Tongue (tissue), 2 donors: ENCODE results near the gene RBM12. TPM values are rescaled to one million over a fixed set of nuclear protein-coding genes. Genes with fewer than 3 reads are reported as not detected.

ENCODE experiments used
- DNase-seq: peaks from one replicate; pipeline ENCODE4 v3.0.0-alpha.2; 2015
- total RNA-seq: library from RNA; depleted of rRNA; stranded (reverse); fragments of >200 nt; gene quantifications from one replicate; pipeline ENCODE4 v1.2.3, GENCODE V29; 2014

RBM12 gene
- total RNA-seq, 1 donor from 2014 or later, result 52.1 TPM

DNA sequence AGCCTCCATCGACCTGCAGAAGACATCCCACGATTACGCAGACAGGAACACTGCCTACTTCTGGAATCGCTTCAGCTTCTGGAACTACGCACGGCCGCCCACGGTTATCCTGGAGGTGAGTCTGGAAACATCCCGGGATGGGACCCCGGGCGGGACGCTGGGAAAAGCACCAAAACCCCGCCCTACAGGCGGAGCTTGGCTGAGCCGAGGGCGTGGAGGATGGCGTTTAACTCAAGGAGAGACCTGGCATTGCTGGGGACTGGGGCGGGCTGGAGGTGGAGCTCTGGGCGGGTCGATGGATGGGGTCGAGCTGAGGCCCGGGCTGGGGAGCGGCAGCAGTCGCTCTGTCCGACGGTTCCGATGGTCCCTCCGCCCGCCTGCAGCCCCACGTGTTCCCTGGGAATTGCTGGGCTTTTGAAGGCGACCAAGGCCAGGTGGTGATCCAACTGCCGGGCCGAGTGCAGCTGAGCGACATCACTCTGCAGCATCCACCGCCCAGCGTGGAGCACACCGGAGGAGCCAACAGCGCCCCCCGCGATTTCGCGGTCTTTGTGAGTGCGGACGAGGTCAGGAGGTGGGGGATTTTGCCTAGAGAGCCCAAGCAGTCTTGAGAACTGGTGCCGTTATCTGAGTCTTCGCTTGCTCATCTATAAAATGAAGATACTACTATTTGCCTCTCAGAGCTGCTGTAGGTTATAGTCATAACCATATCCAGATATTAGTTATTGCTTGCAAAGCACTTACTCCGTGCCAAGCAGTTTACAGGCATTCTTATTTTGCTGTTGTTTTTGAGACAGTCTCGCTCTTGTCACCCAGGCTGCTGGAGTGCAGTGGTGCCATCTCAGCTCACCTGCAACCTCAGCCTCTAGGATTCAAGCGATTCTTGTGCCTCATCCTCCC lies 45.3 kb downstream of the RBM12 start:
- peak; percentile 87 for DNase-seq

DNA sequence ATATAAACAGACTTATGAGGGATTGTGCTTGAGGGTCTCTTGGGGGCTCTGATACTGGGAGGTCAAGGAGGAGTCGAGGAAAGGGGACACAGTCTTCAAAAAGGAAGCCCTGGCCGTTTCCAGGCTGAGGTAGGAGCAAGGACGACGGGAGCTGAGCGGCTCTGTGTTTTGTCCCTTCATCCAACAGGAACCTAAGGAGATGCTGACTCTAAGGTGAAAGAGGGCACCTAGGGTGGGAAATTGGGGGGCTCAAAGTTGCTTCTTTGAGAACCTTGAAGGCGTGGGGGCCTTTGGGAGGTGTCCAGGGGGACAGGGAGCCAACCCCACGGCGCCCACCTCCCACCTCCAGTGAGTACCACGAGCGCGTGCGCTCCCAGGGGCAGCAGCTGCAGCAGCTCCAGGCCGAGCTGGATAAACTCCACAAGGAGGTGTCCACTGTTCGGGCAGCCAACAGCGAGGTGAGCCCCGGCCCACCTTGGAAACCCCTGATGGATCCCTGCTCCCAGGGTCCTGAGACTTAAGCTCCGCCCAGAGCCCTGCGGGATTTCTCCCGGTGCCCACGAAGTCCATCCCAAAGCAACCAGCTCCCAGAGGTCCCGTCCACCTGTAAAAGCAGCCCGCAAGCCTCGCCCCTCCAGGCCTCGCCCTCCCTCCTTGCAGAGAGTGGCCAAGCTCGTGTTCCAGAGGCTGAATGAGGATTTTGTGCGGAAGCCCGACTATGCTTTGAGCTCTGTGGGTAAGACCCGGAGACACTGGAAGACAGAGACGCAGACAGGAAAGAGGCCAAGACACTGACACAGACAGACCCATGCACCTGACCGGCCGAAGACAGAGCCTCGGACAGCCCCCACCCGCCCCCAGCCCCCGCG lies 46.2 kb downstream of the RBM12 start:
- peak; percentile 43 for DNase-seq

DNA sequence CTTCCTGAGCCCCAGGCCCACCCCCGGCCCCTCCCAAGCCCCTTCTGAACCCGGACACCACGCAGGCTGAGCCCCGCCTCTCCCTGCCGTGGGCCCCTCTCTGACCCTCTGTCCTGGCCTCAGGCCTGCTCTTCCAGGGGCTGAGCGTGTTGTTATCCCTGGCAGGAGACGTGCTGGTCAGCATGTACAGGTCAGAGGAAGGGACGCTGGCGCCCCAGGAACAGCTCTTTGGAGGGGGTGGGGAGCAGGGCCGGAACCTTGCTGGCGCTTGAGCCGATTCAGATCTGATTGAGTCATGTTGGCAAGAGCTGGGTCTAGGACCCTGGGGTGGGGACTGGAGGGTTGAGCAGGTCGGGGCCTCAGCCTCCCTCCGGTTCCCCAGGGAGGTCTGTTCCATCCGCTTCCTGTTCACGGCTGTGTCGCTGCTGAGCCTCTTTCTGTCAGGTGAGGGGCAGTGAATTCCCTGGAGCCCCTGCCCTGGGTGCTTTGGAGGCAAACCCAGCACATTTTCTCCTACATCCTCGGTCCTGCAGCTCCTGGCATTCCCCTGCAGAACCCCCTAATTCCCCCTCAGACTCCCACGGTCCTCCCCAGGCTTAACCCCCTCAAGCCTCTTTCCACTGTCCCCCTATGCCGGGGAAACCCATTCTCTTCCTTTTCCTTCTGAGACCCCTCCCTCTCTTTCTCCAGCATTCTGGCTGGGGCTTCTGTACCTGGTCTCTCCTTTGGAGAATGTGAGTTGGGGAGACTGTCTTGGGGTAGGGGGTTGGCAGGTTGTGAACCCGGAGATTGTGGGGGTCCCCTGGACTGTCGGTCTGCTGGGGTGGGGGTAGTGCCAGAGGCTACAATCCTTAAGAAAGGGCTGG lies 47.1 kb downstream of the RBM12 start:
- peak; percentile 45 for DNase-seq

DNA sequence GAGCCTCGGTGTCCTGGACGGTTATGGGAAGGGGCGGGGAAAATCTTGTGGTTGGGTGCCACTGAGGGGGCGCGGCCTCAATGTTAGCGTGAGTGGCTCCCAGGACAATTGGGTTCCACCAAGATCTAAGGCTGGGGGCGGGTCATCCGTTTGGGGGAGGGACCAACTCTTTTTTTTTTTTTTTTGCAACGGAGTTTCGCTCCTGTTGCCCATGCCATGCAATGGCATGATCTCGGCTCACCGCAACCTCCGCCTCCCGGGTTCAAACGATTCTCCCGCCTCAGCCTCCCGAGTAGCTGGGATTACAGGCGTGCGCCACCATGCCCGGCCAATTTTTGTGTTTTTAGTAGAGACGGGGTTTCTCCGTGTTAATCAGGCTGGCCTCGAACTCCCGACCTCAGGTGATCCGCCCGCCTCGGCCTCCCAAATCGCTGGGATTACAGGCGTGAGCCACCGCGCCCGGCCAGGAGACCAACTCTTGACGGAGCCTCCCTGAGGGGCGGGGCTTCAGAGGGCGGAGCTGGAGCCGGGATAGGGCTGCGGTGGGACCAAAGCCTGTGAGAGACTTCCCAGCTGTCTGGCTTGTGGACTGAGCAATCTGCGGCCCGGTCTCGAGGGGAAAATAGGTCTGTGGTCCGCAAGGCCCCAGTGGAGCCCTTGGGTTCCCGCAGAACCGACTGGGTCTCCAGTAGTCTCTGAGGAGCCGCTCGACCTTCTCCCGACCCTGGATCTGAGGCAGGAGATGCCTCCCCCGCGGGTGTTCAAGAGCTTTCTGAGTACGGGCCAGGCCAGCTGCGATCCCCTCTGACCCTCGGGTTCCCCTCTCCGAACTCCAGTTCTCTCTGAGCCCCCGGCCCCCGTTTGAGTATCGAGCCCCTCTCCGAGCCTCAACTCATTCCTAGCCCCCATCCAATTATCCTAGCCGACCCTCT lies 48.0 kb downstream of the RBM12 start:
- DNase-seq, result peak; percentile 77

DNA sequence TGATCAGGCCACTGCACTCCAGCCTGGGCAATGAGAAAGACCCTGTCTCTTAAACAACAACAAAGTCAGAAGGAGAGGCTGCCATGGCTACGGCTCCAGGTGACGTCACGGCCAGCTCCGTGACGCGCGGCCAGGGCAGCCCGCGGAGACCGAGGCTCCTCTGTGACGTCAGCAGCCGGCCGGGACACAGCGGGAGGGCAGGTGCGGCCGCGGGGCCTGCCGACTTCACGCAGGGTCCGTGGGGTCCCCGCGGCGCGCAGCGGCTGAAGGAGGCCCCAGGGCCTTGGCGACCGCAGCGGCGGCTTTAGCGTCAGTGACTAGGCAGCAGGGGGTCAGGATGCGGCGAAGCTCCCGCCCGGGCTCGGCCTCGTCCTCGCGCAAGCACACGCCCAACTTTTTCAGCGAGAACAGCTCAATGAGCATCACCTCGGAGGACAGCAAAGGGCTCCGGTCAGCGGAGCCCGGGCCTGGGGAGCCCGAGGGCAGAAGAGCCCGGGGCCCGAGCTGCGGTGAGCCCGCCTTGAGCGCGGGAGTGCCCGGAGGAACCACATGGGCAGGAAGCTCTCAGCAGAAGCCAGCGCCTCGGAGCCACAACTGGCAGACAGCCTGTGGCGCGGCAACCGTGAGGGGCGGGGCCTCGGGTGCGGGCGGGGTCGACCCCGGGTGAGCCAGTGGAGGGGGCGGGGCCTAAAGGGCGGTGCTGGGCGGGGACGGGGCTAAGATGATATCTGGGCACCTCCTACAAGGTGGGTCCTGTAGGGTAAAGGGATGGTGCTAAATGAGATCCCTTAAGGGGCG lies 48.8 kb downstream of the RBM12 start, which contains the start of gene SPAG4:
SPAG4 (plus strand) TSS at position 163 of the 798 bp plus-strand sequence; CDS start at position 338, 175 bp downstream.
- peak; percentile 95 for DNase-seq

DNA sequence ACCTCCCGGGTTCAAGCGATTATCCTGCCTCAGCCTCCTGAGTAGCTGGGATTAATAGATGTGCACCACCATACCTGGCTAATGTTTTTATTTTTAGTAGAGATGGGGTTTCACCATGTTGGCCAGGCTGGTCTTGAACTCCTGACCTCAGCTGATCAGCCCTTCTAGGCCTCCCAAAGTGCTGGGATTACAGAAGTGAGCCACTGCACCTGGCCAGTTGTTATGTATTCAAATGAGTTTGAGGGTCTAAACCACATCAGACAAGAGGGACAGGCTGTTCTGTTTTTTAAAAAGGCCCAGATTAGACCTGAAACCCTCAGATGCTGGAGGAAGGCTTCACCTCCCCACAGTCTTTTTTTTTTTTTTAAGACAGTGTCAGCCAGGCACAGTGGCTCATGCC lies 53.2 kb downstream of the RBM12 start:
- DNase-seq, result no peak

DNA sequence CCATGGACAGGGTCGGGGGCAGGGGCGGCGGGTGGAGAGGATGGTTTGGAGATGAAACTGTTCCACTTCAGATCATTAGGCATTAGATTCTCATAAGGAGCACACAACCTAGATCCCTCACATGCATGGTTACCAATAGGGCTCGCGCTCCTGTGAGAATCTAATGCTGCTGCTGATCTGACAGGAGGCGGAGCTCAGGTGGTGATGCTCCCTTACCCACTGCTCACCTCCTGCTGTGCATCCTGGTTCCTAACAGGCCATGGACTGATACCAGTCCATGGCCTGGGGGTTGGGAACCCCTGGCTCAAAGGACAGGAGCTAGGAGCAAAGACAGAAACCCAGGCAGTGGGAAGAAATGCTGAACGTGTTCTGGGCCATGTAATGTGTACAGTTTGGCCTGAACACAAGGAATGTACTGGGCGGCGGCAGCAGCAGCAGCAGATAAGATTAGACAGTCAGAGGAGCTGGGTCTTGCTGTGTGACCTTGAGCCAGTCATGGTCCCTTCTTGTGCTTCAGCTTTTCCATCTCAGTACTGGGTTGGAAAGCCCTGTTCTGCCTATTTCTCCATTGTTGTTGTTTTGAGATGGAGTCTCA lies 53.8 kb downstream of the RBM12 start:
- DNase-seq, result no peak

DNA sequence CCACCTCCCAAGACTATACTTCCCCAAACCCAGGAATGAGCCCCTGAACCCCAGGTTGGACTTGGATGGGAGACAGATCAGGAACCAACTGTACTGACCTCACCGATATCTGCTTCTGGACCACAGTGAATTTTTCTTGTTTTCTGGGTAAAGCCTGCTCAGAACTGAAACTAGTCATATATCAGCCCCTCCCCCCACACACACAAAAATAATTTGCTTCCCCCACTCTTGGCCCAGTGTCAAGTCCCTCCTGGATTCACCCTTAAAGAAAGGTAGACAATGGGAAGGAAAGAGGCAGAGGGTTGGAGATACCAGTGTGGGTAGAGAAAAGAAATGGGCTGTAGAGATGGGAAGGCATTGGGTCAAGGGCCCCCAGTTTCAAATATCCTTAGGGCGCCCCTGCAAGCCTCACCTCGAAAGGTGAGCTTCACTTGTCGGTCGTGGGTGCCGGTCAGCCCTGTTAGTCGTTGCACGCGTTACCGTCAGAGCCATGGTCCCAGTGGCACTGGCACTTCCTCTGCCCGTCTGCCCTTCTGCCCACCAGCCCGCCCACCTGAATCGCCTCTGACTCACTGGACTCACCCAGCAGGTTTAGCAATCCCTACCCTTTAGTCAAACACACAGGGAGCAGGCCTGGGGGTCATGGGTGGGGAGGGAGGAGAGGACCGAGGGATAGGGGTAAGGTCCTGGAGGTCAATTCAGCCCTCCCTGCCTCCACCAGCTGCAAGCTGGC lies 57.5 kb downstream of the RBM12 start:
- no peak for DNase-seq

DNA sequence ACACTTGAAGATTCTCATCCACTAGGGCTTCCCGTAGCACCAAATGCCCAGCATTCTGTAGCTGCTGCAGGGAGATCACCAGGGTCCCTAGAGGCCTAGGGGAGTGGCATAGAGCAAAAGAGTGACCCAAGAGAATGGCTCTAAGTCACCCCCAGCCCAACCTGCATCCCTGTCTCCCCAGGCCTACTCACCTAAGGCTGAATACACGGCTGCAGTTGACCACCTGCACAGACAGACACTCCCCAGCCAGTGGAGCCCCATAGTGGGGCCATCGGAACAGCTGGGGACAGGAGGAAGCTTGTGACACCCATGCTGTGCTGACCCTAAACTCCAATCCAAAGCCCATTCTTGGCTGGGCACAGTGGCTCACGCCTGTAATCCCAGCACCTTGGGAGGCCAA lies 58.6 kb downstream of the RBM12 start:
- no peak for DNase-seq

DNA sequence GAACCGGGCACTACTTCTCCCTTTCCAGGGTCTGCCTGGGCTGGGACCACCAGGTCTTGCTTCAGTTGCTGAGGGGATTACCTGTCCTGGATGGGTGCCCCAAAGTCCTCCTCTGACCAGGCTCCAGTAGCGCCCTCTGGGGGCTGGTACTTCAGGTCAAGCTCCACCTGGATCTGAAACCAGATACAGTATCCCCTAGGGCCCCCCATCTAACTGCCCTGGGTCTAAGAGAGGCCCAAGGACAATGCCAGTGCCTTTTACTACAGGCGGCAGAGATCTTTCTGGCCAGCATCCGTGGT lies 60.3 kb downstream of the RBM12 start:
- DNase-seq, result no peak

DNA sequence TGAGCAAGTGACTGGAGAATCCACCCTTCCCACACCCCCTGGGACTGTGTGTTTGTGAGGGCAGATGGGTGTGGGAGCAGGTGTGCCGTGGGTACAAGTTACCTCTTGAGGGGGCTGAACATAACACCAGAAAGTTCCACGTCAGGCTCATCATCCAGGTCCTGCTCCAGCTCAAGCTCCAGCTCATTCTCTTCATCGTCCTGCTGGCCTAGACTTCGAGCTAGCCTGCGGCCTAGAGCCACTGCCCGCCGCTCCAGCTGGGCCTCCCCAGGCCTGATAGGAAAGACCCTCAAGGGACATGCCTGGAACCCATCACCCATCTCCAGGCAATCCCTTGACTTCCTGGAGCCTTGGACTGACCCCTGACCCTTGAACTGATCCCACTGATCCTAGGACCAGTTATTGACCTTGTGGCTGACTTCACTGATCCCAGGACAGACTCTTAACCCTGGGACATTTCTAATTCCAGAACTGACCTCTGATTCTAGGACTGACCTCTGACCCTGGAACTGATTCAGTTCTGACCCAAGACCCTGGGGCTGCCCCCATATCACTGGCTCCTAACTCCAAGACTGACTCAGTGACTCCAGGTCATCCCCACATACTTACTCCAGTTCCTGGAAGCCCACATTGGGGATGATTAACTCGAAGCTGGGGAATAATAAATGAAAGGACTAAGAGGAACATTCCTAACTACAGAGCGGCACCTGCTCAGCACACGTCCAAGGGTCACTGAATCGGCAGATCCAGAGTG lies 60.8 kb downstream of the RBM12 start:
- no peak for DNase-seq

DNA sequence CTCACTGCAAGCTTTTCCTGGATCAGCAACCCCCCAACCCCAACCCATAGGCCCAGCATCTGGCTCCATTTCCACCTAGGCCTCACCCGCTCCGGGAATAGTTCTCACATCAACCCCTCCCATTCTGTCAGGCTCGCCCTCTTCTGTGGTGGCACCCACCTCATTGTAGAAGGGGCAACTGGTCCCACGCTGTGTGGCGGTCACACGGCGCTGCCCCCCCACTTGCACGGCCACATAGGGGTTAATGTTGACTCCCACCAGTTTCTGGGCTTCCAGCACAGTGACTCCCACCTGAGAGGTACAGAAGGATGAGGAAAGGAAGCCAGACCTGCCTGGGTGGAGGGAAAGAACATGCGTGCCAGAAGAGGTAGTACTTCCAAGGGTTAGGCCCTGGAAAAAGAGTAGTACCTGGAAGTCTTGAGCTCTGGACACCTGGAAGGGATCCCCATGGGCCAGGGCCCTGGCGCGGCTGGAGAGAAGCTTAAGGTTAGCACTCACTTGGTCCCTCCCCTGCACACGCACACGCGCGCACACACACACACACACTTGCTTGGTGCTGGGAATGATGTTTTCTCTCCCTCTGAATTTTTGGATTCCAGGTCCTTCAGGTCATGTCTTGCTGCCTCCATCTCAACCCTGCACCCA lies 61.7 kb downstream of the RBM12 start:
- DNase-seq, result no peak

DNA sequence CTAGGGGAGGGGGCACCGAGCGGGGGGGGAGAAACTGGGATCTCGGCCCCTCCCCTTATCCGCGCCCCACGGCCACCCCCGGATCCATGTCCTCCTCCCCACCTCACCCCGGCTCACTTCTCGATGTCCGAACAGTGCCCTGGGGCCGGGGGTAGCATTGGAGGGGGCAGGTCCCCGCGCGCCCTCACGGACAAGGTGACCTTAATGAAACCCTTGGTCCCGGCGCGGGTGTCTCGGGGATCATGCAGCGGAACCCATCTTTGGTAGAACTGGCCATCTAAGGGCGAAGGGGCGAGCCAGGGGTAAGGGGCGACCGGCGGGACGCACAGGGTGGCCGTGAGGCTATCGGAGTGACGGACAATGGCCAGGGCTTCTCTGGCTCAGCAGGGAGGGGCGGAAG lies 62.7 kb downstream of the RBM12 start:
- DNase-seq, result no peak

DNA sequence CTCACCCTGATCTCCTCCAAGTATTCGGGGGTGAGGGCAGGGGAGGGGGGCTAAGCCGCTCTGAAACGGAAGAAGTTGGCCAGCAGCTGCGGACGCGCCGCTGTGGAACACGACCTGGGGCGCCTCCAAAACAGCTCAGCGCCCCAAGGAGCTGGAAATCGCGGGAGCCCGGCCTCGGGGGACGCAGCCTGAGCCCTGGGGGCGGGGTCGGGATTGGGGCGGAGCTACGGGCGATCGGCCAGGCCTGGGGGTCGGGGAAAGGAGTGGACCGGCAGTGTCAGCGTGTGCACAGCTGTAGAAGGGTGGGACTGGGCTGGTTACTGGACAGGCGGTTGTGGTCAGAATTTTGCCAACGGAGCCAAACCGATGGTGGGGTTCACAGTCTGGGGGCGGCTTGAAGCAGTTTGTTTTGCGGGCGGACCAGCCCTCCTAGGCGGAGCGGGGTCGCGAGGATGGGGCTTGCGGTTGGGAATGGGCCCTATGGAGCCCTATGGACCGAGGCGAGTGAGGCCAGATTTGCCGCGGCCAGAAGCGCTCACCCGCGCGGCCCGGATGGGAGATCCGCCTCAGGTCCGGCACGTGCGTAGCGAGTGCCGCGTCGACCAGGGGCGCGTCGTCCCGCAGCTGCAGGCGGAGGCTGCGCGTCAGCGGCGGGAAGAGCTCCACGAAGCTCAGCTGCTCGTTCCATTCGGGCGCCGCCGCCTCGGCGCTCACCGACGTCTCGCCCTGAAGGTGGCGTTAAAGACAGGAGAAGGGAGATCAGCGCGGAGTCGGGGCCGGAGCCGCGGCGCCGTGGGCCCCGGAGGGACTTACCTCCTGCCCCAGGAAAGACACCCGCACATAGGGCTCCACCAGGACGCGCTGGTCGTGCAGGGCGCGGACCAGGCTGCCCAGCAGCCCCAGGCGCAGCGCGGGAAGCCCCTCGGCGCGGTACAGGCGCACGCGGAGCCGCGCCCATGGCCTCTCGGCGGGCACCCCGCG lies 63.4 kb downstream of the RBM12 start:
- peak; percentile 89 for DNase-seq

DNA sequence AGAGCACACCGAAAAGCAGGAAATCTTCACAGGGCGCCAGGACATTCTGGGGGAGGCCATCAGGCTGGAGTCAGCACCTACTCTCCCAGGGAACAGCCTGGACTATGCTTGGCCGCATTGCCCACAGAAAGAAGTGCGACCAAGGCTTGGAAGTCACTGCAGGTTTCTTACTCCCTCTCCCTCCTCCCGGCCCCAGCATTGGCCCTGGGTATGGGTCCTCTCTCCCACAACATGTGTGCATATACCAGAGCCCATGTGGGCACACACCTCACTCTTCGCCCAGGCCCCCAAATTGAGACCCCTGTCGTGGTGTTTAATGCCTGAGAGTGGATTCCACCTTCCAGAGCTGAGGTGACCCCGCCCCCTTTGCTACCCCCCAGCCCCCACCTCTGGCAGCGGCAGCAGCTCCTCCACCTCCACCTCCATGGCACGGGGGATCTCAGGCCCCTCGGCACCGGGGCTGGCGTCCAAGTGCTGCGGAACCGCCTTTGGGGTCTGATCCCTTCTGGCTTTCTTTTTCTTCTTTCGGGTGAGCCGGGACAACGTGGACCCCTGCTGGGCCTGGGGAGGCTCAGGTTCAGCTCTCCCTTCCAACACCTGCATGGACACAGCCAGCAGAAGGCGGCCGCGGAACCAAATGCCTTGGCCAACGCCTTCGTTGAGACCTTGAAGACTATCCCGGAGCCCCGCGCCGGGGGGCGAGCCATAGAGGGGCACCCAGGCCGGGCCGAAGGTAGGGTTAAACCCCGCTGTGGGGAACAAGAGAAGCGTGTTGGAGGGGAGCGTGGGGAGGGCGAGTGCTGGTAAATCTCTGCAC lies 64.3 kb downstream of the RBM12 start:
- no peak for DNase-seq

DNA sequence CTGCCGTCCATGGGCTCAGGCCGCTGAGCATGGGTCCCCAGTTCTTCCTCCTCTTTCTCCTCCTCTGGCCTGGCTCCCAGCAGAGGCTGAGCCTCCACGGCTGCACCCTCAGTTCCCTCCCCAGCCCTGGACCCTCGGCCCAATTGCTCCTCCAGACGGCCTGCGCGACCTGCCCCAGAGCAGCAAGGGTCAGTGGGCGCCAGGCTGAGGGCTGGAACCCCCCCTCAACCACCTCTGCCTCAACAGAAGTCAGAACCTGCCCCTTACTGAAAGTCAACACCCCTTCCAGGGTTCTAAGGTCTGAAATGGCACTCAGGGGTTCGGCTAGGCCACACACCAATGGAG lies 65.0 kb downstream of the RBM12 start:
- DNase-seq, result no peak
